ENCODE measurements around the gene CNOT6.

DNA sequence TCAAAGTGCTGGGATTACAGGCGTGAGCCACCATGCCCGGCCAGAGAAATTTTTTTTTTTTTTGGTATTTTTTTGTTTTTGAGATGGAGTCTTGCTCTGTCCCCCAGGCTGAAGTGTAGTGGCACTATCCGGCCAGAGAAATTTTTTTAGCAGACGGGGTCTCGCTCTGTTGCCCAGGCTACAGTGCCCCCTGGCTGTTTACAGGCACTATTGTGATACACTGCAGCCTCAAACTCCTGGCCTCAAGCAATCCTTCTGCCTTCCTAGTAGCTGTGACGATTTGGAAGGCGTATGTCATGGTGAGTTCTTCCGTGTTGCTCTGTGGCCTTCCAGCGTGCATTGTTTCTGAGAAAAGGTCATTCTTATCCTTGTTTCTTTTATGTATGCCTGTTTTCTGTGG is 47.5 kb downstream of the CNOT6 start:
- TF ChIP-seq, protein P1, sequence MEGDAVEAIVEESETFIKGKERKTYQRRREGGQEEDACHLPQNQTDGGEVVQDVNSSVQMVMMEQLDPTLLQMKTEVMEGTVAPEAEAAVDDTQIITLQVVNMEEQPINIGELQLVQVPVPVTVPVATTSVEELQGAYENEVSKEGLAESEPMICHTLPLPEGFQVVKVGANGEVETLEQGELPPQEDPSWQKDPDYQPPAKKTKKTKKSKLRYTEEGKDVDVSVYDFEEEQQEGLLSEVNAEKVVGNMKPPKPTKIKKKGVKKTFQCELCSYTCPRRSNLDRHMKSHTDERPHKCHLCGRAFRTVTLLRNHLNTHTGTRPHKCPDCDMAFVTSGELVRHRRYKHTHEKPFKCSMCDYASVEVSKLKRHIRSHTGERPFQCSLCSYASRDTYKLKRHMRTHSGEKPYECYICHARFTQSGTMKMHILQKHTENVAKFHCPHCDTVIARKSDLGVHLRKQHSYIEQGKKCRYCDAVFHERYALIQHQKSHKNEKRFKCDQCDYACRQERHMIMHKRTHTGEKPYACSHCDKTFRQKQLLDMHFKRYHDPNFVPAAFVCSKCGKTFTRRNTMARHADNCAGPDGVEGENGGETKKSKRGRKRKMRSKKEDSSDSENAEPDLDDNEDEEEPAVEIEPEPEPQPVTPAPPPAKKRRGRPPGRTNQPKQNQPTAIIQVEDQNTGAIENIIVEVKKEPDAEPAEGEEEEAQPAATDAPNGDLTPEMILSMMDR (IDR thresholded peaks at IDR 0.05), result no peak
- TF ChIP-seq ZFX (IDR thresholded peaks at IDR 0.05; ENCODE audit: borderline replicate concordance), result no peak
